Hepatocyte (in vitro differentiated cells): Measurements from ENCODE around the gene APOO. TPM values are rescaled to one million over a fixed set of nuclear protein-coding genes. Genes with fewer than 3 reads are reported as not detected.

Source experiments
- DNase-seq: peaks from one replicate; pipeline ENCODE4 v3.0.0-alpha.2; 2016; ENCODE audit warnings: low spot score
- H2AFZ ChIP-seq: fragments of 200-600 bp; sonication (generic); 2 replicates; pipeline ENCODE4 v1.6.0; 2016; ENCODE audit warnings: antibody characterized with exemption, mild to moderate bottlenecking
- H3K27ac ChIP-seq: fragments of 200-600 bp; sonication (generic); 2 replicates; pipeline ENCODE4 v1.5.1; 2016; ENCODE audit warnings: mild to moderate bottlenecking
- H3K27me3 ChIP-seq: fragments of 200-600 bp; sonication (generic); 2 replicates; pipeline ENCODE4 v1.6.1; 2016
- H3K36me3 ChIP-seq: fragments of 200-600 bp; sonication (generic); replicated peaks from 2 replicates; pipeline ENCODE4 v1.5.1; 2016; ENCODE audit warnings: low read depth; ENCODE audit not compliant: insufficient read depth
- H3K4me1 ChIP-seq: fragments of 200-600 bp; sonication (generic); 2 replicates; pipeline ENCODE4 v1.5.1; 2016; ENCODE audit warnings: mild to moderate bottlenecking, moderate library complexity; ENCODE audit not compliant: insufficient read depth
- H3K4me2 ChIP-seq: fragments of 200-600 bp; sonication (generic); 2 replicates; pipeline ENCODE4 v1.6.0; 2016
- H3K4me3 ChIP-seq: fragments of 200-600 bp; sonication (generic); 2 replicates; pipeline ENCODE4 v1.5.1; 2016; ENCODE audit warnings: mild to moderate bottlenecking
- H3K79me2 ChIP-seq: fragments of 200-600 bp; sonication (generic); 2 replicates; pipeline ENCODE4 v1.6.0; 2017; ENCODE audit warnings: mild to moderate bottlenecking
- H3K9me2 ChIP-seq: fragments of 200-600 bp; sonication (generic); replicated peaks from 2 replicates; pipeline ENCODE4 v1.6.0; 2017; ENCODE audit warnings: mild to moderate bottlenecking; ENCODE audit not compliant: insufficient read depth
- H3K9me3 ChIP-seq: fragments of 200-600 bp; sonication (generic); 2 replicates; pipeline ENCODE4 v1.5.1; 2016; ENCODE audit warnings: low read depth, mild to moderate bottlenecking
- H4K20me1 ChIP-seq: fragments of 200-600 bp; sonication (generic); 2 replicates; pipeline ENCODE4 v1.6.0; 2016; ENCODE audit warnings: mild to moderate bottlenecking; ENCODE audit not compliant: insufficient read depth, poor library complexity, severe bottlenecking
- CTCF ChIP-seq: fragments of 200-600 bp; sonication (generic); IDR thresholded peaks from 2 replicates; pipeline ENCODE4 v1.5.1; 2016; ENCODE audit warnings: antibody characterized with exemption, mild to moderate bottlenecking; ENCODE audit not compliant: poor library complexity
- EZH2 ChIP-seq: fragments of 200-600 bp; sonication (generic); IDR thresholded peaks from 2 replicates; pipeline ENCODE4 v1.6.1; 2016; ENCODE audit warnings: antibody characterized with exemption, mild to moderate bottlenecking, borderline replicate concordance
- EZH2phosphoT487 ChIP-seq: fragments of 200-600 bp; sonication (generic); IDR thresholded peaks from one replicate; pipeline ENCODE4 v1.6.1; 2018; ENCODE audit warnings: antibody characterized with exemption, mild to moderate bottlenecking, low read depth, moderate library complexity; ENCODE audit not compliant: unreplicated experiment, severe bottlenecking
- WGBS: methylation state at CpG from one replicate; pipeline ENCODE4 v1.1.6; 2016; ENCODE audit warnings: low lambda C conversion rate; ENCODE audit errors: missing lambda C conversion rate; 5-methylcytosine and 5-hydroxymethylcytosine counted together
- polyA plus RNA-seq: library from polyadenylated mRNA; unstranded; fragments of >200 nt; fragmentation: Nextera tagmentation; extraction: Ambion mirVana; gene quantifications from 2 replicates; pipeline ENCODE4 v1.2.1, GENCODE V29; 2016
- total RNA-seq: library from RNA; depleted of rRNA; stranded (reverse); fragments of >200 nt; gene quantifications from 2 replicates; pipeline ENCODE4 v1.2.3, GENCODE V29; 2014

Gene APOO
- total and polyA plus RNA-seq, 2 experiments from 2014 or later, result 27.0 to 45.1 TPM

- no peak for DNase-seq
- TF ChIP-seq EZH2phosphoT487, result no peak
- no peaks in the 10 kb centered on the region for H3K79me2 ChIP-seq
- no peaks in the 10 kb centered on the region for H3K27me3 ChIP-seq
- H3K4me3 ChIP-seq, result no peak overlapping the region
- no peaks in the 10 kb centered on the region for H3K9me3 ChIP-seq
- H4K20me1 ChIP-seq, result no peaks in the 10 kb centered on the region
- no peak overlapping the region for H3K4me2 ChIP-seq
- 88% methylated on average over 5 of the region's 5 CpGs for WGBS
- H3K27ac ChIP-seq, result peak overlapping the region; percentile 37
- no peaks in the 10 kb centered on the region for H3K9me2 ChIP-seq
- no peak overlapping the region for H2AFZ ChIP-seq
- no peaks in the 10 kb centered on the region for H3K36me3 ChIP-seq
- H3K4me1 ChIP-seq, result no peaks in the 10 kb centered on the region
These were observed 49.8 kb downstream of the APOO start for GRCh38 chrX:23857935-23858334.

DNA sequence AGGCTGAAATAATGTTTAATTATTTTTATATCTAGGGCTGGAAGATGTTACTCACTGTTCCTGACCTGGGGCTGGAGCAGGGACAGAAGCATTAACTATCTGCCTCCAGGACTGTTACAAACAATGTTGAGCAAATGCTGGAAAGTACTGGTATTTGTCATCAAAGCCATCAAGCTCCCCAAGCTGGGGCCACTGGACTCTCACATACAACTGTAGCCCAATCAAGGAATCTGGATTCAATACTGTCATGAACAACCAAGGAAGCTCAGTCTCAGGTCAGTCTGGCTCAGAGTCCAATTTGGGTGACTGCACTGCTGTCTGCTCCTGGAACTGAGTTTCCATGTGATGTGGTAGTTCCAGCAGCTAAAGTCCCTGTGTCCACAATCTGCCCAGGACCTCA, 50.4 kb downstream of the APOO start:
- H3K36me3 ChIP-seq, result no peaks in the 10 kb centered on the region
- H3K4me3 ChIP-seq, result no peak overlapping the region
- no peaks in the 10 kb centered on the region for H3K27me3 ChIP-seq
- no peak overlapping the region for H2AFZ ChIP-seq
- TF ChIP-seq EZH2, result no peak
- no peak for TF ChIP-seq EZH2phosphoT487
- no peak for TF ChIP-seq CTCF
- peak; percentile 38 for DNase-seq
- H3K9me2 ChIP-seq, result no peaks in the 10 kb centered on the region
- peak overlapping the region; percentile 37 for H3K27ac ChIP-seq
- no peaks in the 10 kb centered on the region for H4K20me1 ChIP-seq
- H3K4me2 ChIP-seq, result no peak overlapping the region
- H3K4me1 ChIP-seq, result no peaks in the 10 kb centered on the region
- no peaks in the 10 kb centered on the region for H3K79me2 ChIP-seq
- no peaks in the 10 kb centered on the region for H3K9me3 ChIP-seq

DNA sequence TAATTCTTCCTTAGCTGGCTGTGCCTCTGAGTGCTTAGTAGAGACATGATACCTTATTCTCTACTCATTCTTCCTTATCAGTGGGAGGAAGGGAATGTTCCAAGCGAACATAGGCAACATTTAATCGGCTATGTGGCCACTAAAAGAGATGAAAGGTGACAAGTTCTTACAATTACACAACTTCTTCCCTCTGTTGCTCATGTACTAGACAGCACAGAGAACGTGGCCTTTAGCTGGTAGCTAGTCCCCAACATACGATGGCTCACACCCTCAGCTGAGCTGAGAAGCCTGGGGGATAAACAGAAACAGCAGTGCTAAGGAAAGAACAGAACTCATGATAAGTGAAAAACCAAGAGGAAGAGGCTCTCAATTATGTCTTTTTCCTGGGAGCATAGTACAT, 52.2 kb downstream of the APOO start:
- H3K79me2 ChIP-seq, result no peaks in the 10 kb centered on the region
- no peaks in the 10 kb centered on the region for H3K27me3 ChIP-seq
- peak overlapping the region; percentile 79 for H3K27ac ChIP-seq
- peak; percentile 44 for DNase-seq
- no peaks in the 10 kb centered on the region for H3K9me3 ChIP-seq
- H4K20me1 ChIP-seq, result no peaks in the 10 kb centered on the region
- no peaks in the 10 kb centered on the region for H3K4me1 ChIP-seq
- no peak overlapping the region for H2AFZ ChIP-seq
- H3K4me2 ChIP-seq, result no peak overlapping the region
- H3K9me2 ChIP-seq, result no peaks in the 10 kb centered on the region
- no peak for TF ChIP-seq EZH2phosphoT487
- H3K36me3 ChIP-seq, result no peaks in the 10 kb centered on the region
- no peak overlapping the region for H3K4me3 ChIP-seq
- 70% methylated on average over 4 of the region's 4 CpGs for WGBS

- Histone ChIP-seq H3K9me3 (no peaks in the 10 kb centered on the region), H2AFZ (no peak overlapping the region), H3K9me2 (no peaks in the 10 kb centered on the region), H3K27me3 (no peaks in the 10 kb centered on the region), H3K4me3 (no peak overlapping the region), H3K4me1 (no peaks in the 10 kb centered on the region), H3K79me2 (no peaks in the 10 kb centered on the region), H3K4me2 (no peak overlapping the region), H3K27ac (peak overlapping the region; percentile 79), H3K36me3 (no peaks in the 10 kb centered on the region), H4K20me1 (no peaks in the 10 kb centered on the region)
- DNase-seq, result peak; percentile 17
- no peak for TF ChIP-seq EZH2phosphoT487
- no peak for TF ChIP-seq EZH2
- no peak for TF ChIP-seq CTCF
- WGBS, result 94% methylated on average over 3 of the region's 3 CpGs
These were observed 52.8 kb downstream of the APOO start for GRCh38 chrX:23854945-23855344.

DNA sequence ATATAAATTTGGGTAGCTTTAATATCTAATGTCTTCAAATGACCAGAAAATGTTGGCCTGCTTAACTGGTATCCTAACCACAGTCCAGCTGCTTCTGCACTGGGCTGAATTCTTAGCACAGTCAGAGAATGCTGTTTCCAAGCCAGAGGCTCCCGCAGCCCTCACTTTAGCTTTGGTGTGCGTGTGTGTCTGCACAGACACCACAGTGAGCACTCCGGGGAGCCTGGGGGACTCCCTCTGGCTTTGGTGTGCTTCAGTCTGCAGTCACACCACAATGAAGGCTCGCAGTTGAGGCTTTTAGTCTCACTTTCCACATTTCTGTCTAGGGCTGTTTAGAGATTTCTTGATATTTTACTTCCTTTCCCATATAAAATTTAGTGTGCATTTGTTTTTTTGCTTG, 53.6 kb downstream of the APOO start:
- Histone ChIP-seq H3K9me2 (no peaks in the 10 kb centered on the region), H3K27ac (peak overlapping the region; percentile 10), H2AFZ (no peak overlapping the region), H3K79me2 (no peaks in the 10 kb centered on the region), H3K4me1 (no peaks in the 10 kb centered on the region), H3K27me3 (no peaks in the 10 kb centered on the region), H3K36me3 (no peaks in the 10 kb centered on the region), H4K20me1 (no peaks in the 10 kb centered on the region), H3K4me2 (no peak overlapping the region), H3K4me3 (no peak overlapping the region), H3K9me3 (no peaks in the 10 kb centered on the region)
- no peak for DNase-seq
- TF ChIP-seq EZH2 (no peak), EZH2phosphoT487 (no peak), CTCF (no peak)
- 86% methylated on average over 4 of the region's 4 CpGs for WGBS
